GM13977 (cell line): ENCODE results near the gene DGKE.

Experiments
- DNase-seq: peaks from one replicate; pipeline ENCODE4 v3.0.0; 2012; ENCODE audit warnings: low spot score
- CTCF ChIP-seq: IDR thresholded peaks from 2 replicates; pipeline ENCODE4 v1.5.1; 2012; ENCODE audit warnings: mild to moderate bottlenecking, control low read depth; ENCODE audit not compliant: insufficient read depth; ENCODE audit errors: extremely low read depth, missing control alignments
- in situ Hi-C: fragments of 300-500 bp; cut with MboI; formaldehyde crosslinking; loops from one replicate; pipeline ENCODE4 v1.12.0; 2022; ENCODE audit warnings: low sequenced_read_pairs, low pct_unique_long_range_greater_than_20kb, mixed read lengths, inconsistent platforms; ENCODE audit not compliant: unreplicated experiment

DGKE gene

GRCh38 chr17:56890390-56890789 lies 56.4 kb downstream of the DGKE start:
- DNase-seq: no peak
- TF ChIP-seq CTCF: no peak
- in situ Hi-C loops: no loop called here

DNA sequence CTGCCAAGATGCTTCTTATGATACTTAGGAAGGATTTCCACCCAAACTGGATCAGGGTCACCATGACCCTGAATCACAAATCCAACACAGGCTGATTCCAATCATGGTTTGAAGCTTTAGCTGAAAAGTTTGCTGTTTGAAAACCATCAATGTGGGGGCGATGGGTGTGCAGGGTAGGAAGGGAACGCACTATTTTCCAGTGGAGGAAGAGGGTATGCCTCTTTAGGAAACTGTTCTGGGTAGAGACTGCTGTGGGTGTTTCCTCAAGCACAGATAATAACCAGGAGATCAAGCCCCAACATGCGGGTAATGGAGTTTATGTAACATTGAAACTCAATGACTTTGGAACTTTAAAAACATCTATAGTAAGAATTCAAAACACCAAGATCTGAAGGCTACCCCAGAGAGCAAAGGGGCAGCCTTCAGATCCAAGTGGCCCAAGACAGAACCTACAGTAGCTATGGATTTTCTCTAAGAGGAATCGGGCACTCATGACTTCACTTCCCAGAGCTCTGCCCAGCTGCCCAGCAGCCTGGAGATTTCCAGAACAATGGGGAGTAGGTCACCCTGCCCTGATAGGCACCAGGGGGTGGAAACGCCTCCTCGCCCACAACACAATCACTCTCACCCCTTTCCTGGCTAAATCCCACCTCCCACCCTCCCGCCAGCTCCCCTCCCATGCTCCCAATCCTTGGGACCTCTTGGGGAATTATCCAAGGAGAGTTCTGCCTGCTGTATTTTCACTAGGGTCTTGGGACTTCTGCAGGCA lies 57.1 kb downstream of the DGKE start:
- no peak for DNase-seq
- TF ChIP-seq CTCF: no peak
- in situ Hi-C loops: no loop called here

DNA sequence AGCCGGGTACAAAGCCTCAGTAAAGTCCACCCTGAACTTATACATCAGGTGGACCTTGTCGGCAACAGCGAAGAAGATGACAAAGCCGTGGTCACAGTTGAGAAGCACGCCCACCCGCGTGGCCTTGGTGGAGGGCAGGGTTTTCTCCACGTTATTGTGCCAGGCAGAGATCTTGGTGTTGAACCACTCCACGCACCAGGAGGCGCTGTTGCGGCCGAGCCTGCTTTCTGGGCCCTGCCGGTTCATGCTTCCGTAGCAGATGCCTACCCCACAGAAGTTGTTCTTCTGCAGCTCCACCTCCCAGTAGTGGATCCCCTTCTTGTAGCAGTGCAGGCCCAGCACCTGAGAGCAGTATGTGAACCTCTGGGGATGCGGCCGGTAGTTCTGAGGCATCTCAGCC lies 57.8 kb downstream of the DGKE start:
- TF ChIP-seq CTCF: peak; percentile 28
- no peak for DNase-seq
- in situ Hi-C loops: no loop called here

GRCh38 chr17:56892333-56892732 lies 58.4 kb downstream of the DGKE start:
- no peak for TF ChIP-seq CTCF
- in situ Hi-C loops: no loop called here
- no peak for DNase-seq

GRCh38 chr17:56893503-56893902 lies 59.6 kb downstream of the DGKE start:
- no peak for TF ChIP-seq CTCF
- in situ Hi-C loops: no loop called here
- no peak for DNase-seq

GRCh38 chr17:56894859-56895455 lies 61.0 kb downstream of the DGKE start:
- in situ Hi-C loops: no loop called here
- TF ChIP-seq CTCF: no peak
- no peak for DNase-seq
